ENCODE measurements around the gene NEURL2. TPM values are rescaled to one million over a fixed set of nuclear protein-coding genes. Genes with fewer than 3 reads are reported as not detected.

Gene NEURL2
- total and polyA plus RNA-seq, 10 of the 15 experiments (the other 5 are each of a cell fraction or from before 2014, with no cell fraction given), result 0.53 to 7.0 (median 2.7) TPM

- no peak for TF ChIP-seq ZBTB33 (IDR thresholded peaks at IDR 0.05)
- TF ChIP-seq SMC3 (IDR thresholded peaks at IDR 0.05; ENCODE audit: borderline replicate concordance, low read length), result no peak
- no peak for TF ChIP-seq MAX (IDR thresholded peaks at IDR 0.05; ENCODE audit: low read depth, low read length)
Measured at GRCh38 chr20:45841407-45842129, 49.4 kb downstream of the NEURL2 start (continued).

- WGBS (ENCODE audit: insufficient coverage, insufficient replicate concordance, low lambda C conversion rate, missing lambda C conversion rate), result 94% methylated on average over 22 of the region's 25 CpGs
- no peak overlapping the region for H3K27ac ChIP-seq (ENCODE audit: control insufficient read depth, insufficient read depth)
- no TSS peak for BruUV-seq (replicated peaks)
- intact Hi-C loops (cut with micrococcal nuclease; ENCODE audit: unreplicated experiment), result no loop called here
- ChIA-PET POLR2A (interaction anchor here (1.1 to 2.3 kb wide), 6 partner anchors 10 to 120 kb away, joined by 3 to 10 read pairs (median 5); partner anchors contain the start of genes CTSA, NEURL2 and UBE2C), SMC1A (ENCODE audit: uncharacterized antibody, unreplicated experiment) (interaction anchor here (0.9 to 2.0 kb wide), 3 partner anchors 9 to 42 kb away, joined by 3 to 4 read pairs (median 4); no protein-coding TSS in a partner anchor), CTCF (interaction anchor here (1.0 to 3.8 kb wide), 7 partner anchors 16 to 182 kb away, joined by 3 to 18 read pairs (median 8); partner anchors contain the start of genes ACOT8 and ZSWIM3), RAD21 (ENCODE audit: unreplicated experiment) (no interaction called here)
- H3K27me3 ChIP-seq (replicated peaks in 1 of 2; ENCODE audit: control insufficient read depth in 2 of 2, insufficient read depth in 2 of 2, low read length in 1 of 2), result no peaks in the 10 kb centered on the region
- no peaks in the 10 kb centered on the region for H4K20me1 ChIP-seq (ENCODE audit: control insufficient read depth, insufficient read depth)
- no peak overlapping the region for H3K9ac ChIP-seq (ENCODE audit: control insufficient read depth, insufficient read depth, low read length)
- FAIRE-seq, result no peak
- no peak overlapping the region for H3K4me2 ChIP-seq (ENCODE audit: control insufficient read depth, insufficient read depth)
- no peak for ATAC-seq
- H3K36me3 ChIP-seq (ENCODE audit: control insufficient read depth in 2 of 2, insufficient read depth in 2 of 2, low read length in 1 of 2), result peaks cover 5 to 12% of the 10 kb centered on the region in 2 experiments
- in situ Hi-C loops (cut with MboI), result no loop called here
- no peak overlapping the region for H3K4me3 ChIP-seq
- H3K9me3 ChIP-seq (replicated peaks; ENCODE audit: control insufficient read depth, insufficient read depth, low read length), result no peaks in the 10 kb centered on the region
- DNase-seq (ENCODE audit: low read depth, low spot score), result no peak
- H2AFZ ChIP-seq (ENCODE audit: control insufficient read depth, low read depth, low read length), result no peak overlapping the region
- peaks cover 14% of the 10 kb centered on the region for H3K4me1 ChIP-seq (ENCODE audit: control insufficient read depth, insufficient read depth, low read length)
- H3K79me2 ChIP-seq (ENCODE audit: control insufficient read depth, insufficient read depth, low read length), result no peaks in the 10 kb centered on the region
- TF ChIP-seq WRNIP1 (IDR thresholded peaks at IDR 0.05; ENCODE audit: borderline replicate concordance, low read depth, low read length) (no peak), LARP7 (IDR thresholded peaks at IDR 0.05) (no peak), TCF7 (IDR thresholded peaks at IDR 0.05; ENCODE audit: borderline replicate concordance) (no peak), RFX5 (IDR thresholded peaks at IDR 0.05; ENCODE audit: low read depth, low read length) (no peak), EED (IDR thresholded peaks at IDR 0.05; ENCODE audit: low read depth) (no peak), SIX5 (IDR thresholded peaks at IDR 0.05; ENCODE audit: low read depth, low read length, severe bottlenecking) (no peak), CREM (IDR thresholded peaks at IDR 0.05; ENCODE audit: low read depth) (no peak), BMI1 (IDR thresholded peaks at IDR 0.05; ENCODE audit: borderline replicate concordance) (no peak), SKIL (IDR thresholded peaks at IDR 0.05; ENCODE audit: low read depth, poor library complexity, severe bottlenecking) (no peak), CBX3 (IDR thresholded peaks at IDR 0.05; ENCODE audit: borderline replicate concordance, low read depth) (no peak), ASH2L (IDR thresholded peaks at IDR 0.05; ENCODE audit: borderline replicate concordance, low read depth) (no peak), E4F1 (IDR thresholded peaks at IDR 0.05; ENCODE audit: borderline replicate concordance, partially characterized antibody) (no peak)
Measured at GRCh38 chr20:45840700-45841198, 50.3 kb downstream of the NEURL2 start.
